ENCODE measurements around the gene ATP2B1.

DNA sequence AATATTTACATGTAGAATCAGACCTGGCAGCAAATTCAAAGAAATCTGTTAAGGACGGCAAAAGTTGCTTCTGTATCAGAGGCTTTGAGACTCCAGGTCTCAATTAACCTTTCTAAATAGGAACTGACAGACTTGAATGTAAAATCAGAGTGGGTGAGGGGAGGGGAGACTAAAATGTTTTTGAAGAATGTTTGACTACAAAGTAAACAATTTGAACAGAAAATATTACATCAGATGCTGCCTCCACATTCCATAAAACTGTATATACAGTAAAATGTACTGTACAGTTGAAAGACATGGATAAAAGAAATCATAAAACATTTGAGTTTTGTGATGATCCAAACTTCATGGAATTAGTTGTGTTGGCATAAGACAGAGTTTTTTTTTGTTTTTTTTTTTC, 133.3 kb downstream of the ATP2B1 start:
- TF ChIP-seq POLR2A (IDR thresholded peaks at IDR 0.05; ENCODE audit: low read length) (no peak), SREBF2 (IDR thresholded peaks at IDR 0.05) (no peak), HDAC2 (IDR thresholded peaks at IDR 0.05) (no peak), FOXS1 (CRISPR knock-in tag; IDR thresholded peaks at IDR 0.05) (no peak), CHD2 (IDR thresholded peaks at IDR 0.05; ENCODE audit: low read length, partially characterized antibody) (no peak), RAD21 (conservative IDR thresholded peaks at IDR 0.05 in 1 of 2, IDR thresholded peaks at IDR 0.05 in 1 of 2) (no peak), GATA3 (IDR thresholded peaks at IDR 0.05; ENCODE audit: borderline replicate concordance) (no peak), ZC3H11A (IDR thresholded peaks at IDR 0.05) (no peak)
- TF ChIP-seq, protein P1, sequence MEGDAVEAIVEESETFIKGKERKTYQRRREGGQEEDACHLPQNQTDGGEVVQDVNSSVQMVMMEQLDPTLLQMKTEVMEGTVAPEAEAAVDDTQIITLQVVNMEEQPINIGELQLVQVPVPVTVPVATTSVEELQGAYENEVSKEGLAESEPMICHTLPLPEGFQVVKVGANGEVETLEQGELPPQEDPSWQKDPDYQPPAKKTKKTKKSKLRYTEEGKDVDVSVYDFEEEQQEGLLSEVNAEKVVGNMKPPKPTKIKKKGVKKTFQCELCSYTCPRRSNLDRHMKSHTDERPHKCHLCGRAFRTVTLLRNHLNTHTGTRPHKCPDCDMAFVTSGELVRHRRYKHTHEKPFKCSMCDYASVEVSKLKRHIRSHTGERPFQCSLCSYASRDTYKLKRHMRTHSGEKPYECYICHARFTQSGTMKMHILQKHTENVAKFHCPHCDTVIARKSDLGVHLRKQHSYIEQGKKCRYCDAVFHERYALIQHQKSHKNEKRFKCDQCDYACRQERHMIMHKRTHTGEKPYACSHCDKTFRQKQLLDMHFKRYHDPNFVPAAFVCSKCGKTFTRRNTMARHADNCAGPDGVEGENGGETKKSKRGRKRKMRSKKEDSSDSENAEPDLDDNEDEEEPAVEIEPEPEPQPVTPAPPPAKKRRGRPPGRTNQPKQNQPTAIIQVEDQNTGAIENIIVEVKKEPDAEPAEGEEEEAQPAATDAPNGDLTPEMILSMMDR (IDR thresholded peaks at IDR 0.05): no peak
- TF ChIP-seq, protein P2, sequence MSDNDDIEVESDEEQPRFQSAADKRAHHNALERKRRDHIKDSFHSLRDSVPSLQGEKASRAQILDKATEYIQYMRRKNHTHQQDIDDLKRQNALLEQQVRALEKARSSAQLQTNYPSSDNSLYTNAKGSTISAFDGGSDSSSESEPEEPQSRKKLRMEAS (IDR thresholded peaks at IDR 0.05): no peak
- TF ChIP-seq, protein P3, sequence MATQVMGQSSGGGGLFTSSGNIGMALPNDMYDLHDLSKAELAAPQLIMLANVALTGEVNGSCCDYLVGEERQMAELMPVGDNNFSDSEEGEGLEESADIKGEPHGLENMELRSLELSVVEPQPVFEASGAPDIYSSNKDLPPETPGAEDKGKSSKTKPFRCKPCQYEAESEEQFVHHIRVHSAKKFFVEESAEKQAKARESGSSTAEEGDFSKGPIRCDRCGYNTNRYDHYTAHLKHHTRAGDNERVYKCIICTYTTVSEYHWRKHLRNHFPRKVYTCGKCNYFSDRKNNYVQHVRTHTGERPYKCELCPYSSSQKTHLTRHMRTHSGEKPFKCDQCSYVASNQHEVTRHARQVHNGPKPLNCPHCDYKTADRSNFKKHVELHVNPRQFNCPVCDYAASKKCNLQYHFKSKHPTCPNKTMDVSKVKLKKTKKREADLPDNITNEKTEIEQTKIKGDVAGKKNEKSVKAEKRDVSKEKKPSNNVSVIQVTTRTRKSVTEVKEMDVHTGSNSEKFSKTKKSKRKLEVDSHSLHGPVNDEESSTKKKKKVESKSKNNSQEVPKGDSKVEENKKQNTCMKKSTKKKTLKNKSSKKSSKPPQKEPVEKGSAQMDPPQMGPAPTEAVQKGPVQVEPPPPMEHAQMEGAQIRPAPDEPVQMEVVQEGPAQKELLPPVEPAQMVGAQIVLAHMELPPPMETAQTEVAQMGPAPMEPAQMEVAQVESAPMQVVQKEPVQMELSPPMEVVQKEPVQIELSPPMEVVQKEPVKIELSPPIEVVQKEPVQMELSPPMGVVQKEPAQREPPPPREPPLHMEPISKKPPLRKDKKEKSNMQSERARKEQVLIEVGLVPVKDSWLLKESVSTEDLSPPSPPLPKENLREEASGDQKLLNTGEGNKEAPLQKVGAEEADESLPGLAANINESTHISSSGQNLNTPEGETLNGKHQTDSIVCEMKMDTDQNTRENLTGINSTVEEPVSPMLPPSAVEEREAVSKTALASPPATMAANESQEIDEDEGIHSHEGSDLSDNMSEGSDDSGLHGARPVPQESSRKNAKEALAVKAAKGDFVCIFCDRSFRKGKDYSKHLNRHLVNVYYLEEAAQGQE (IDR thresholded peaks at IDR 0.05): no peak
